Mesendoderm (in vitro differentiated cells): Measurements from ENCODE around the gene MB21D2.

ENCODE experiments used
- DNase-seq: peaks from one replicate; pipeline ENCODE4 v3.0.0; 2013
- H2AK5ac ChIP-seq: 2 replicates; pipeline ENCODE4 v1.6.1; 2013; ENCODE audit warnings: low read length, inconsistent platforms
- H2BK120ac ChIP-seq: 2 replicates; pipeline ENCODE4 v1.6.1; 2013; ENCODE audit warnings: low read depth, mild to moderate bottlenecking, low read length, moderate library complexity, mixed read lengths
- H2BK15ac ChIP-seq: replicated peaks from 2 replicates; pipeline ENCODE4 v1.6.1; 2013; ENCODE audit warnings: low read depth, mild to moderate bottlenecking, moderate library complexity
- H2BK5ac ChIP-seq: 2 replicates; pipeline ENCODE4 v1.6.1; 2013; ENCODE audit warnings: low read length, inconsistent platforms
- H3K18ac ChIP-seq: 2 replicates; pipeline ENCODE4 v1.6.1; 2013; ENCODE audit warnings: mild to moderate bottlenecking, low read length, mixed read lengths
- H3K23ac ChIP-seq: one replicate; pipeline ENCODE4 v1.6.1; 2013; ENCODE audit warnings: low read length
- H3K27ac ChIP-seq: 2 replicates; pipeline ENCODE4 v1.5.1; 2013; ENCODE audit warnings: low read depth, mild to moderate bottlenecking, inconsistent platforms, low read length, moderate library complexity
- H3K27me3 ChIP-seq: 2 replicates; pipeline ENCODE4 v1.6.1; 2013; ENCODE audit warnings: low read length, control low read depth, mild to moderate bottlenecking, inconsistent platforms; ENCODE audit not compliant: insufficient read depth, poor library complexity
- H3K36me3 ChIP-seq: 2 replicates; pipeline ENCODE4 v1.6.1; 2013; ENCODE audit warnings: low read length, inconsistent platforms; ENCODE audit not compliant: control insufficient read depth, insufficient read depth
- H3K4ac ChIP-seq: one replicate; pipeline ENCODE4 v1.6.1; 2013; ENCODE audit warnings: low read depth, mild to moderate bottlenecking, low read length, moderate library complexity
- H3K4me1 ChIP-seq: 2 replicates; pipeline ENCODE4 v1.6.1; 2013; ENCODE audit warnings: low read depth, low read length, inconsistent platforms; ENCODE audit not compliant: control insufficient read depth
- H3K4me2 ChIP-seq: 2 replicates; pipeline ENCODE4 v1.6.1; 2013; ENCODE audit warnings: low read length
- H3K4me3 ChIP-seq: 2 replicates; pipeline ENCODE4 v1.5.1; 2013; ENCODE audit warnings: mild to moderate bottlenecking, low read length
- H3K56ac ChIP-seq: one replicate; pipeline ENCODE4 v1.6.1; 2013; ENCODE audit warnings: low read length
- H3K79me1 ChIP-seq: 2 replicates; pipeline ENCODE4 v1.6.1; 2013; ENCODE audit warnings: low read length, inconsistent platforms
- H3K79me2 ChIP-seq: 2 replicates; pipeline ENCODE4 v1.6.1; 2013; ENCODE audit warnings: mild to moderate bottlenecking, low read length; ENCODE audit not compliant: control insufficient read depth, insufficient read depth
- H3K9ac ChIP-seq: 2 replicates; pipeline ENCODE4 v1.6.1; 2013; ENCODE audit warnings: low read length, inconsistent platforms
- H4K5ac ChIP-seq: one replicate; pipeline ENCODE4 v1.6.1; 2013; ENCODE audit warnings: low read length
- H4K8ac ChIP-seq: one replicate; pipeline ENCODE4 v1.6.1; 2013; ENCODE audit warnings: low read depth, mild to moderate bottlenecking, control low read depth, low read length, moderate library complexity
- WGBS: extraction: QIAGEN DNeasy Blood & Tissue Kit; methylation state at CpG from one replicate; pipeline ENCODE4 v1.1.7; 2013; ENCODE audit warnings: low lambda C conversion rate, missing lambda C conversion rate; ENCODE audit not compliant: insufficient coverage; ENCODE audit errors: extremely low coverage; 5-methylcytosine and 5-hydroxymethylcytosine counted together

Gene MB21D2

GRCh38 chr3:192915304-192915703, 2.4 kb downstream of the MB21D2 start:
- Histone ChIP-seq H3K9ac (no peak overlapping the region), H3K27ac (no peak overlapping the region), H3K4me2 (no peak overlapping the region), H3K56ac (no peak overlapping the region), H2BK5ac (no peak overlapping the region), H3K18ac (no peak overlapping the region), H2AK5ac (no peak overlapping the region), H3K4me3 (no peak overlapping the region), H4K5ac (no peak overlapping the region), H3K79me1 (peaks cover 11% of the 10 kb centered on the region), H3K23ac (no peak overlapping the region), H3K36me3 (no peaks in the 10 kb centered on the region), H3K4me1 (peaks cover 10% of the 10 kb centered on the region), H3K4ac (no peak overlapping the region), H2BK120ac (no peak overlapping the region), H2BK15ac (no peak overlapping the region), H4K8ac (no peak overlapping the region), H3K79me2 (peaks cover 47% of the 10 kb centered on the region), H3K27me3 (no peaks in the 10 kb centered on the region)
- no CpG with 5 or more reads among the region's 3 CpGs for whole genome bisulfite sequencing
- peak; percentile 89 for DNase-seq

GRCh38 chr3:192914848-192915247, 2.8 kb downstream of the MB21D2 start:
- WGBS, result no CpG with 5 or more reads among the region's 2 CpGs

GRCh38 chr3:192913540-192913939, 4.1 kb downstream of the MB21D2 start:
- Histone ChIP-seq H3K79me2 (peaks cover 51% of the 10 kb centered on the region), H3K9ac (no peak overlapping the region), H2BK5ac (no peak overlapping the region), H3K18ac (no peak overlapping the region), H3K27ac (no peak overlapping the region), H3K56ac (no peak overlapping the region), H2BK15ac (no peak overlapping the region), H3K27me3 (no peaks in the 10 kb centered on the region), H2AK5ac (no peak overlapping the region), H3K4me1 (peaks cover 6% of the 10 kb centered on the region), H3K79me1 (peaks cover 11% of the 10 kb centered on the region), H2BK120ac (no peak overlapping the region), H4K5ac (no peak overlapping the region), H4K8ac (no peak overlapping the region), H3K4me3 (no peak overlapping the region), H3K23ac (no peak overlapping the region), H3K4ac (no peak overlapping the region), H3K36me3 (no peaks in the 10 kb centered on the region), H3K4me2 (no peak overlapping the region)
- DNase-seq, result no peak
- WGBS, result no CpG with 5 or more reads among the region's 4 CpGs

More at GRCh38 chr3:192914848-192915247, 2.8 kb downstream of the MB21D2 start:
- no peak overlapping the region for H3K4me2 ChIP-seq
- no peak overlapping the region for H3K56ac ChIP-seq
- no peak overlapping the region for H2BK15ac ChIP-seq
- H4K8ac ChIP-seq, result no peak overlapping the region
- H3K18ac ChIP-seq, result peak overlapping the region; percentile 91
- peak overlapping the region; percentile 8 for H3K4ac ChIP-seq
- no peak overlapping the region for H4K5ac ChIP-seq
- no peak overlapping the region for H2AK5ac ChIP-seq
- no peaks in the 10 kb centered on the region for H3K36me3 ChIP-seq
- no peaks in the 10 kb centered on the region for H3K27me3 ChIP-seq
- no peak overlapping the region for H2BK120ac ChIP-seq
- peaks cover 10% of the 10 kb centered on the region for H3K4me1 ChIP-seq
- no peak overlapping the region for H3K4me3 ChIP-seq
- DNase-seq, result no peak
- peaks cover 49% of the 10 kb centered on the region for H3K79me2 ChIP-seq
- peaks cover 11% of the 10 kb centered on the region for H3K79me1 ChIP-seq
- H3K9ac ChIP-seq, result no peak overlapping the region
- no peak overlapping the region for H2BK5ac ChIP-seq
- no peak overlapping the region for H3K27ac ChIP-seq
- no peak overlapping the region for H3K23ac ChIP-seq

GRCh38 chr3:192911293-192911692, 6.4 kb downstream of the MB21D2 start:
- no peaks in the 10 kb centered on the region for H3K27me3 ChIP-seq
- no peak overlapping the region for H3K27ac ChIP-seq
- H3K18ac ChIP-seq, result no peak overlapping the region
- H3K36me3 ChIP-seq, result no peaks in the 10 kb centered on the region
- no peak overlapping the region for H2BK15ac ChIP-seq
- H2BK5ac ChIP-seq, result no peak overlapping the region
- peaks cover 17% of the 10 kb centered on the region for H3K79me1 ChIP-seq
- no peak overlapping the region for H3K23ac ChIP-seq
- no peak overlapping the region for H3K4ac ChIP-seq
- peaks cover 65% of the 10 kb centered on the region for H3K79me2 ChIP-seq
- H3K4me1 ChIP-seq, result peaks cover 5% of the 10 kb centered on the region
- H2AK5ac ChIP-seq, result no peak overlapping the region
- H3K9ac ChIP-seq, result no peak overlapping the region
- H3K56ac ChIP-seq, result no peak overlapping the region
- no peak for DNase-seq
- WGBS, result no CpG with 5 or more reads among the region's 1 CpG
- no peak overlapping the region for H2BK120ac ChIP-seq
- H3K4me2 ChIP-seq, result no peak overlapping the region
- H4K8ac ChIP-seq, result no peak overlapping the region
- no peak overlapping the region for H4K5ac ChIP-seq
- H3K4me3 ChIP-seq, result no peak overlapping the region

- Histone ChIP-seq H3K23ac (no peak overlapping the region), H2BK15ac (no peak overlapping the region), H3K4ac (no peak overlapping the region), H3K4me3 (no peak overlapping the region), H4K8ac (no peak overlapping the region), H3K36me3 (no peaks in the 10 kb centered on the region), H4K5ac (no peak overlapping the region), H3K9ac (no peak overlapping the region), H3K27me3 (no peaks in the 10 kb centered on the region), H3K4me2 (no peak overlapping the region), H3K4me1 (no peaks in the 10 kb centered on the region), H3K79me1 (peaks cover 22% of the 10 kb centered on the region), H3K56ac (no peak overlapping the region), H3K27ac (no peak overlapping the region), H3K18ac (no peak overlapping the region), H2AK5ac (no peak overlapping the region), H2BK5ac (no peak overlapping the region), H2BK120ac (no peak overlapping the region), H3K79me2 (peaks cover 58% of the 10 kb centered on the region)
- WGBS, result no CpG with 5 or more reads among the region's 4 CpGs
- DNase-seq, result no peak
These were observed 9.9 kb downstream of the MB21D2 start for GRCh38 chr3:192907784-192908183.

GRCh38 chr3:192906940-192907339, 10.7 kb downstream of the MB21D2 start:
- Histone ChIP-seq H2AK5ac (no peak overlapping the region), H2BK120ac (no peak overlapping the region), H3K4me2 (no peak overlapping the region), H3K4me3 (no peak overlapping the region), H4K8ac (no peak overlapping the region), H3K27ac (no peak overlapping the region), H3K56ac (no peak overlapping the region), H3K79me1 (peaks cover 25% of the 10 kb centered on the region), H3K18ac (no peak overlapping the region), H3K36me3 (no peaks in the 10 kb centered on the region), H4K5ac (no peak overlapping the region), H3K79me2 (peaks cover 59% of the 10 kb centered on the region), H3K4ac (peak overlapping the region; percentile 27), H2BK15ac (no peak overlapping the region), H3K23ac (no peak overlapping the region), H2BK5ac (no peak overlapping the region), H3K27me3 (no peaks in the 10 kb centered on the region), H3K4me1 (no peaks in the 10 kb centered on the region), H3K9ac (no peak overlapping the region)
- WGBS, result no CpG with 5 or more reads among the region's 1 CpG
- no peak for DNase-seq
